NT2/D1 (cell line): ENCODE measurements around the gene PBX1.

ENCODE experiments used
- SUZ12 ChIP-seq: IDR thresholded peaks from 2 replicates; pipeline ENCODE4 v1.6.1; 2011; ENCODE audit not compliant: insufficient read length, insufficient read depth; ENCODE audit errors: extremely low read depth
- YY1 ChIP-seq: IDR thresholded peaks from 2 replicates; pipeline ENCODE4 v1.6.1; 2011; ENCODE audit not compliant: insufficient read length, insufficient read depth
- ZNF274 ChIP-seq: IDR thresholded peaks from 2 replicates; pipeline ENCODE4 v1.6.1; 2011; ENCODE audit warnings: mild to moderate bottlenecking, low read depth, low read length

DNA sequence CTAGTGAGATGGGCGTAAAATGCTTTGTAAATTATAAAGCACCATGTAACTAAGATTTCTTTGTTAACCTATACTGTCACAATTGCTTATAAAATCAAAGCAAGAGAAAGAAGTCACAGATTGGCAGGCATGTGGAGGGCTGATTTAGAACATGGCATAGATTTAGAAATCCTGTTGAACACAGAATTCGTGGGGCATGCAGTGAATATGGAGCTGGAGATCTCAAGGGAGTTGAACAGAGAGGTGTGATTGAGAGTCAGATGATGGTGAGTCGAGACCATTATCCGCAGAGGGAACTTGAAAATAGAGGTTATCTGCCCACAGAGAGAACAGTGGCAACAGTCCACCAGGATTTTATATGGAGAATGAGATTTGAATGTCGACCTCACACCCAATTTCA is 27.6 kb downstream of the PBX1 start:
- TF ChIP-seq YY1 (no peak), ZNF274 (no peak), SUZ12 (no peak)
